ENCODE measurements around the gene MARK4. TPM values are rescaled to one million over a fixed set of nuclear protein-coding genes. Genes with fewer than 3 reads are reported as not detected.

Gene MARK4
- total RNA-seq, 4 donors from 2014 or later = 11.0 to 40.8 (median 13.2) TPM

DNA sequence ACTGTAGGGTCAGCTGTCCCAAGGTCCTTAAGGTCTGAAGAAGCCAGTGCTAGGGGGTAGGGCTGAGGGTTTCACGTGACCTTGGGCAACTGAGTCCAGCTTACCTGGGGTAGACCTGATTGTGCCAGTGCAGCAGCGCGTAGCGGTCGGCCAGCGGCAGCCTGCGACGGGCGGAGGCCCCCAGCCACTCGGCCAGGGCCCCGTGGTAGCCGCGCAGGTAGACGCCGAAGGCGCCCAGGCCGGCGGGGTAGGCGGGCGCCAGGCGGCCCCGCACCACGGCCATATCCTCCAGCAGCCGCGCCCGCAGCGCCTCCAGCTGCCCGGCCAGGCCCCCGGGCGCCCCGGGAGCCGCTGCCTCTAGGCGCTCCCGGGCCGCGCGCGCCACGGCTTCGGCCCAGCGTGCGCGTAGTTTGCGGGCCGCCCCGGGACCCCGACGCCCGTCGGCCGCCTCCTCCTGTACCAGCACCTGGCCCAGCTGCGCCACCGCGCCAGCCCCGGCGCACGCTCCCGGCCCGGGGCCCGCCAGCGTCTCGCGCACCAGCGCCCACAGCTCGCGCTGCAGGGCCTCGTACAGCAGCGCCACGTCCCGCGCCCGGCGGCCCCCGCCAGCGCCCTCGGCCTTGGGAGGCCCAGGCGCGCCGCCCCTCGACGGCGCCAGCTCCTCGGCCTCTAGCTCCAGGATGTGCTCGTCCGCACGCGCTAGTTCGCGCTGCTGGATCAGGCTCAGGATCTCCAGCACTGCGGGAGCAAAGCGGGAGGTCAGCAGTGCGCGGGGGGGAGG, 16.8 kb upstream of the MARK4 start:
- Histone ChIP-seq H3K9me3 (no peaks in the 10 kb centered on the region), H3K27me3 (peaks cover 36% of the 10 kb centered on the region), H3K4me3 (no peak overlapping the region), H3K4me1 (no peaks in the 10 kb centered on the region), H3K27ac (no peak overlapping the region), H3K36me3 (no peaks in the 10 kb centered on the region)
- in situ Hi-C loops (cut with MboI; ENCODE audit: low pct_ligation_motif_present in 1 of 4, low pct_unique_long_range_greater_than_20kb in 1 of 4, low sequenced_read_pairs in 3 of 4) (no loop called here), intact Hi-C loops (cut with DNase I; ENCODE audit: low total_unique reads) (no loop called here)
- WGBS, 2 donors (ENCODE audit: low coverage in 1 of 2) = 36% methylated on average over 43 of the region's 93 CpGs; no CpG with 5 or more reads in 1 of the 2 donors
- DNase-seq = no peak
- TF ChIP-seq CTCF (IDR thresholded peaks at IDR 0.05) = no peak
- TF ChIP-seq POLR2AphosphoS5 (IDR thresholded peaks at IDR 0.05) = no peak
- TF ChIP-seq POLR2A (IDR thresholded peaks at IDR 0.05) = no peak
- TF ChIP-seq EP300 (IDR thresholded peaks at IDR 0.05; ENCODE audit: low read depth) = no peak

DNA sequence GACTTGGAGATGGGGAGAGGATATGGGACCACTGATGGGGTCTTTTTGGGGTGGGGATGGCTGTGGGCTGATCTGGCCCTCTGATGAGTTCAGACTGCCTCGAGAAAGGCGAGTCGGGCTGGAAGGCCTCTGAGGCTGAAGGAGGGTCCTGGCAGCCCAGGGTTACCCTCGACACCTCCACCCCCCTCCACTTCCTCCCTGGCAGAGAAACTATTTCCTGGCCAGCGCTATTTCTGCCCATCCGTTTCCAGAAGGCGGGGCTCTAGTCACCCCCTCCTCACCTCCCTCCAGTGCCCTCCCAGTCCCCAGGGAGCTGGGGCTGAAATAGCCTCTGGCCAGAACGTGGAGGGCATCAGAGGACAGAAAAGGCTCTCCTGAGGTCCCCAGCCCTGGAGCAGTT, 15.6 kb upstream of the MARK4 start:
- no peak for TF ChIP-seq POLR2AphosphoS5 (IDR thresholded peaks at IDR 0.05)
- no peak for TF ChIP-seq EP300 (IDR thresholded peaks at IDR 0.05; ENCODE audit: low read depth)
- TF ChIP-seq POLR2A (IDR thresholded peaks at IDR 0.05) = no peak
- no peak for DNase-seq
- Histone ChIP-seq H3K36me3 (no peaks in the 10 kb centered on the region), H3K9me3 (no peaks in the 10 kb centered on the region), H3K27ac (no peak overlapping the region), H3K4me1 (no peaks in the 10 kb centered on the region), H3K27me3 (peaks cover 36% of the 10 kb centered on the region), H3K4me3 (no peak overlapping the region)
- WGBS, 2 donors (ENCODE audit: low coverage in 1 of 2) = 26% methylated on average over 8 of the region's 8 CpGs; no CpG with 5 or more reads in 1 of the 2 donors
- intact Hi-C loops (cut with DNase I; ENCODE audit: low total_unique reads) (no loop called here), in situ Hi-C loops (cut with MboI; ENCODE audit: low pct_ligation_motif_present in 1 of 4, low pct_unique_long_range_greater_than_20kb in 1 of 4, low sequenced_read_pairs in 3 of 4) (no loop called here)

DNA sequence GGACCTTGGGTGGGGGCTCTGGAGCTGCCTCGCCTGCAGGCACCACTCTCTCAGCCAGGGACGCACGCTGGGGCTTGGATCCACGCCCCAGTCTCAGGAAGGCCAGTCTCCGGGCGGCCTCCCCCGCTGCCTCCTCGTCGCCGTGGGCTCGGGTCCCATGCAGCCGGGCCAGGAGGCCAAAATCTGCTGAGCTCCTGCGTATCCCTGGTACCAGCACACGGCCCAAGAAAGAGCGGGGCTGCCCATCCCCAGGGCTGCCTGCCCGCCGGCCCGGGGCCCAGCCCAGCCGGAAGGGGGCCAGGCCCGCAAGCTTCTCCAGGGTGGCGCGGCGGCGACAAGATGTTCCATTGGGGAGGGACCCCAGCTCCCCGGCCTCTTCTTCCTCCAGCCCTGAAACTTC, 12.5 kb upstream of the MARK4 start:
- in situ Hi-C loops (cut with MboI; ENCODE audit: low pct_ligation_motif_present in 1 of 4, low pct_unique_long_range_greater_than_20kb in 1 of 4, low sequenced_read_pairs in 3 of 4) = no loop called here
- H3K36me3 ChIP-seq = no peaks in the 10 kb centered on the region

DNA sequence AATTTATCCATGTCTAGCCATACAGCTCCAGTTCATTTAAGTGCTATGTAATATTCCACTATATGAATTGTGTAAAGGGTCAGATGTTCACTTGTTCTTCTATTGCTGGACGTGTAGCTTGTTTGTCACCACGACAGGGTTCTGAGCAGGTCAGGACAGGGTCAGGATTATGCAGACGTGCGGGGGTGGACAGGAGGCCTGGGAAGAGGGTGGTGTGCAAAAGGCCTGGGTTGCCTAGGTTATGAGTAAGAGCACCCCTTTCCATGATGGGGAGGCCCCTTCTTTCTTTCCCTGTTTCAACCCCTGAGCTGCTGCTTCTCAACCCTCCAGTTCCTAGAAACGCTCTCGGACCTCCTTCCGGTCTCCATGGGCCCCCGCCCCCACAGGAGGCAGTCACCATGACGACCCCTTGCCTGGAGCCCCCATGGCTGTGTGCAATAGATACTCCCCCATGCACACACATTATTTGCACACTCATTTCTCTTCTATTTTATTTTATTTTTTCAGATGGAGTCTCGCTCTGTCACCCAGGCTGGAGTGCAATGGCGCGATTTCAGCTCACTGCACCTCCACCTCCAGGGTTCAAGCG, 7.8 kb upstream of the MARK4 start:
- no peak for DNase-seq
- peaks cover 0 to 3% (median 1%) of the 10 kb centered on the region in 4 donors for H3K4me1 ChIP-seq
- no peak overlapping the region for H3K4me3 ChIP-seq
- TF ChIP-seq CTCF (IDR thresholded peaks at IDR 0.05) (no peak), POLR2A (IDR thresholded peaks at IDR 0.05) (no peak), POLR2AphosphoS5 (IDR thresholded peaks at IDR 0.05) (no peak), EP300 (IDR thresholded peaks at IDR 0.05; ENCODE audit: low read depth) (no peak)
- H3K9me3 ChIP-seq = no peaks in the 10 kb centered on the region
- no peaks in the 10 kb centered on the region for H3K27me3 ChIP-seq
- no peaks in the 10 kb centered on the region for H3K36me3 ChIP-seq
- in situ Hi-C loops (cut with MboI; ENCODE audit: low pct_ligation_motif_present in 1 of 4, low pct_unique_long_range_greater_than_20kb in 1 of 4, low sequenced_read_pairs in 3 of 4) = no loop called here
- intact Hi-C loops (cut with DNase I; ENCODE audit: low total_unique reads) = no loop called here
- WGBS, 2 donors (ENCODE audit: low coverage in 1 of 2) = 69 to 73% methylated on average over 5 to 13 of the region's 13 CpGs
- H3K27ac ChIP-seq = no peak overlapping the region

More for the DNA sequence above, 12.5 kb upstream of the MARK4 start:
- Histone ChIP-seq H3K27ac (no peak overlapping the region), H3K4me1 (no peaks in the 10 kb centered on the region), H3K4me3 (no peak overlapping the region), H3K9me3 (no peaks in the 10 kb centered on the region), H3K27me3 (peaks cover 27% of the 10 kb centered on the region)
- no peak for DNase-seq
- whole genome bisulfite sequencing, 2 donors (ENCODE audit: low coverage in 1 of 2) = 94% methylated on average over 13 of the region's 25 CpGs; no CpG with 5 or more reads in 1 of the 2 donors
- TF ChIP-seq POLR2A (IDR thresholded peaks at IDR 0.05) (no peak), POLR2AphosphoS5 (IDR thresholded peaks at IDR 0.05) (no peak), EP300 (IDR thresholded peaks at IDR 0.05; ENCODE audit: low read depth) (no peak), CTCF (IDR thresholded peaks at IDR 0.05) (no peak)
- intact Hi-C loops (cut with DNase I; ENCODE audit: low total_unique reads) = no loop called here

All from transverse colon (tissue), 4 donors.